ENCODE data around the gene FGF18.
"Not testable (repeated sequence)": the region's sequence is repeated elsewhere in the genome, so short reads cannot be mapped to it uniquely, and the experiment has no call there.

DNA sequence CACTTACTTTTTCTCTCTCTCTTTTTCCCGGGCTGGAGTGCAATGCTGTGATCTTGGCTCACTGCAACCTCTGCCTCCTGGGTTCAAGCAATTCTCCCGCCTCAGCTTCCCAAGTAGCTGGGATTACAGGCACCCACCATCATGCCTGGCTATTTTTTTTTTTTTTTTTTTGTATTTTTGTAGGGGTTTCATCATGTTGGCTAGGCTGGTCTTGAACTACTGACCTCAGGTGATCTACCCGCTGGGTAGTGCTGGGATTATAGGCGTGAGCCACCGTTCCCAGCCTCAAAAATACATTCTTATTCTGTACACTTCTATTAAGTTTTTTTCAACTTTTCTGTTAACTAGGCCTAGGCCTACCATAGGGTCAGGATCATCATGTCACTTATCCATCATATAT, 5.5 kb upstream of the FGF18 start:
- TF ChIP-seq, protein P1, sequence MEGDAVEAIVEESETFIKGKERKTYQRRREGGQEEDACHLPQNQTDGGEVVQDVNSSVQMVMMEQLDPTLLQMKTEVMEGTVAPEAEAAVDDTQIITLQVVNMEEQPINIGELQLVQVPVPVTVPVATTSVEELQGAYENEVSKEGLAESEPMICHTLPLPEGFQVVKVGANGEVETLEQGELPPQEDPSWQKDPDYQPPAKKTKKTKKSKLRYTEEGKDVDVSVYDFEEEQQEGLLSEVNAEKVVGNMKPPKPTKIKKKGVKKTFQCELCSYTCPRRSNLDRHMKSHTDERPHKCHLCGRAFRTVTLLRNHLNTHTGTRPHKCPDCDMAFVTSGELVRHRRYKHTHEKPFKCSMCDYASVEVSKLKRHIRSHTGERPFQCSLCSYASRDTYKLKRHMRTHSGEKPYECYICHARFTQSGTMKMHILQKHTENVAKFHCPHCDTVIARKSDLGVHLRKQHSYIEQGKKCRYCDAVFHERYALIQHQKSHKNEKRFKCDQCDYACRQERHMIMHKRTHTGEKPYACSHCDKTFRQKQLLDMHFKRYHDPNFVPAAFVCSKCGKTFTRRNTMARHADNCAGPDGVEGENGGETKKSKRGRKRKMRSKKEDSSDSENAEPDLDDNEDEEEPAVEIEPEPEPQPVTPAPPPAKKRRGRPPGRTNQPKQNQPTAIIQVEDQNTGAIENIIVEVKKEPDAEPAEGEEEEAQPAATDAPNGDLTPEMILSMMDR (IDR thresholded peaks at IDR 0.05; ENCODE audit: poor library complexity, severe bottlenecking) = not testable (repeated sequence)
- not testable (repeated sequence) for TF ChIP-seq EZH2 (IDR thresholded peaks at IDR 0.05; ENCODE audit: borderline replicate concordance, insufficient read depth, low read length, poor library complexity, severe bottlenecking)

Measured in neural cell (in vitro differentiated cells).